ENCODE measurements around the gene EPHA5. TPM values are rescaled to one million over a fixed set of nuclear protein-coding genes. Genes with fewer than 3 reads are reported as not detected.

EPHA5 gene
- not detected in 2 replicates for total RNA-seq

DNA sequence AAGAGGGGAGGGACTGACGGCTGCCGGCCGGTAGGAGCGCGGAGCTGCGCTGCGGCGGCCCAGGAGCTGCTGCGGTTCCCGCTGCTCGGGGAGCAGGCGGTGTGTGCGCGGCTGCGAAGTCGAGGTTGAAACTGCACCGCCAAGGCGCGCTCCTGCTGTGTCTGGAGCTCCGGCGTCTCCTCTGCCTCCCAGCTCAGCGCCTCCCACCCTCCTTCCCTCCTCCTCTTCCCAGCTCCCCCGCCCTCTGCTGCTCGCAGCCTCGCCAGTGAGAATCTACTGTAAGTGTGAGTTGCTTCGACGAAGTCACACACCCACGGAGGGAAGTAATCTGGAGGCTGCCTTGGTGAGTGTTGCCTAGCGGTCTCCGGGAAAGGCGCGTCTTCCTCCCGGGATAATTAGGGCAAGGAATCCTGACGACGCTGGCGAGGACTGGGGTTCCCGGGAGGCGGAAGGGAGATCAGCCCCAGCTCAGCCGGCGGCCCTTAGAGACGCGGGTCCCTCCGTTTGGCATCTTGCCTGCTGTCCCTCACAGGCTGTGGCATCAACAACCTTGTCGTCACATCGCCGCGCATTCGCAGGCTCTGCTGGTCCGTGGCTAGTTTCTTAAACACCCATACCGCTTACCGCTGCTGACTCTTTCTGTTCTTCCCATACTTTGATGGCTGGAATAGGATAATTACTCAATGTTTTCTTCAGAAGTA, at the start of gene EPHA5:
Gene EPHA5 (minus strand): TSS at position 159 of the 701 bp plus-strand sequence. CDS start 747 bp downstream, outside the sequence.
- DNase-seq (ENCODE audit: low read depth, low spot score): no peak

DNA sequence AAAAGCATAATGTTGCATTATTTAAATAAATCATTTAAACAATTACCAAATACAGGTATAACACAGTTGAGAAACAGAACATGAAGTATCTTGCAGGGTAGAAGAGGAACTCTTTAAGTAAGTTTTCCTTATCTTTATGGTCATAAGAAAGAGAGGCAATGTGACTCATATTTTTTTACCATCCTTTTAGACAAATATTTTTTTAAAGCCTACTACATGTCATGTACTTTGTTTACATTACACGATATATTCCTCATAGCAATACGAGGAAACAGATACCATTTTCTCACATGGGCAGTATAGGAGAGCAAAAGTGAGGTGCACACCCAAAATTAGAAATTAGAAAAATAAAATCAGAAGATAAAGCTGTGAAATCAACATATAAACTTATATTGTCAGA, 49.3 kb upstream of the EPHA5 start:
- no peak for DNase-seq (ENCODE audit: low read depth, low spot score)

DNA sequence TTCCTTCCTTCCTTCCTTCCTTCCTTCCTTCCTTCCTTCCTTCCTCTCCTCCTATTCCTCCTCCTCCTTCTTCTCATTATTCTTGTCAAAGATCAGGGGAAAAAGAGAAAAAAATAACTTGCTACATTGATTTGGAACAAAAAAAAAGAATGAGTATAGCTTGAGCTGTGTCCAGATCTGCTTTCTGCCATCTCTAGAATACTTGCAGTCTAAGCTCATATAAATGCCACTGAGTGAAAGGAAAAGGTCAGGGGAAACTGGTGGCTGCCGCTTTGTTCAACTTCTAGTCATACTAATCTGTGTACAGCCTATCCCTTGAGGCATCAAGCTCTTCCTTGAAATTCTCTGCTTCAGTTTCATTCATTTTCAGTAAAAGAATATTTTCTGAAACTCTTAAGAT, 28.3 kb upstream of the EPHA5 start:
- DNase-seq (ENCODE audit: low read depth, low spot score): no peak

- no peak for DNase-seq (ENCODE audit: low read depth, low spot score)
These were observed 26.1 kb upstream of the EPHA5 start for GRCh38 chr4:65696436-65696835.

DNA sequence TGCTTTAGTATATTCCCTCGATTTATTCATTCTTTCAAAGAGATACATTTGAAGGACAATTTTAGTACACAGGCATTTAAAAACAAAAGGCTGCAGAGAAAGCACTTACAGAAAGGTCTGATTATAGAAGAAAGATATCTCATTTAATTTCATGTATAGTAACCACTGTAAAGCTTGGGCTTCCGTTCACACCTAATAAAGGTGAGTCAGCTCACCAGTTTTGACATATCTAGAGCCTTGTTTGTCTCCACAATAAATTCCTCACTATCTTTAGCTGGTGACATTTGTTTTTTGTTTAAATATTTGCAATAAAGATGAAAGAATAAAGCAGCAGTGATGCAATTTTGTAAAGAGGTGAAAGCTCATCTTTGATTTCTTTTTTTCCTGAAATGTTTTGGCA, 1.1 kb upstream of the EPHA5 start:
- no peak for DNase-seq (ENCODE audit: low read depth, low spot score)

DNA sequence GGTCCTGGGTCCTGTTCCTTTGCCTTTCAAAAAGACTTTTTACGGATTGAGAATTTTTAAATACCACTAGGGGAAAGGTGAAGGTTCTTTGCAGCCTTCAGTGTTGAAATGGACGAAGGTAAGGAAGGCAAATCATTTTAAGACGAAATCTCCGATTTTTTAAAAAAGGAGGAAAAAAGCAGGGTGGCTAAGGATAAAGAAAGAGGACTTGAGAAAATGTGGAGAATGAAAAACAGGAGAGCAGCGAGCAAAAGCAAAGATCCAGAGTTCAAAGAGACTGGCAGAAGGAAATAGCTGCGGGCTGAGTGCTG, 314 bp downstream of the EPHA5 start:
- DNase-seq (ENCODE audit: low read depth, low spot score): no peak

GRCh38 chr4:65669111-65670019, 924 bp downstream of the EPHA5 start:
- DNase-seq (ENCODE audit: low read depth, low spot score): no peak

DNA sequence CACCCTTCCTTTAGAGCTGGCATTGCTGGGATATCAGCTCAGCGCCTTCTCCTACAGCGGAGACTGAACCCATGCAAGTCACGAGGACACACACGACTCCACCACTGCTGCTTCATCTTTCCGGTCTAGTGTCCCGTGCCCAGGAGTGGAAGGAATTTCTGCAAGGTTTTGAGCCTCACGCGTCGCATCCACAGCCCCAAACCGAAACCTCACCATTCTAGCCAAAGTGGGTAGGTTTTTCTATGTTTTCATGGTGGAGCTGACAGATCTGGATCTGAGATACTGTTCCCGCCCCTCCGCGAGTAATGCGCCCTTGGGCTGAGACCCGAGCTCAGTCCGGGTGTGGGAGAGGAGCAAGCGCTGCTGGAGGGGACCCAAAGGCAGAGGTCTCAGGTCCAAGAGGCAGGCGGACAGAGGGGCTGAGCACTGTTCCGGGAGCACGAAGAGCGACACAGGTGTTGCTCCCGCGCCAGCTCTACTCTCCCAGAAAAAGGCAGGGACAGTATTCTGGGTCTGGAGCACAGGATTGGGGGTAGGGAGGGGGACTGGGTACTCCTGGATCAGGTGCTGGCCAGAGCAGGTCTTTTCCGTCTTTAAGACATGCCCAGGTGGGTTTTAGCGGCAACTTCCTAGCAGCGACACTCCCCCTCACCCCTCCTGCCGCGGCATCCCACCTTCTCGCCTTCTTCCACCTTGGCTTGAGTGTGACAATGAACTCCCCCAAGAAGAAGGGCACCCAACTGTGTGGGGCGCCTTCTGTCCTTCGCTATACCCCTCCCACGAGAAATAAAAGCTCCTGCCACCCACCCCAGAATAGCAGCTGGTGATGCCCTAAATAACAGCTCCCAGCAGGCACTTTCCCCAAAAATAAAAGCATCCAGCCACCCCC, 1.8 kb downstream of the EPHA5 start:
- no peak for DNase-seq (ENCODE audit: low read depth, low spot score)

GRCh38 chr4:65667506-65668041, 2.7 kb downstream of the EPHA5 start:
- no peak for DNase-seq (ENCODE audit: low read depth, low spot score)

DNA sequence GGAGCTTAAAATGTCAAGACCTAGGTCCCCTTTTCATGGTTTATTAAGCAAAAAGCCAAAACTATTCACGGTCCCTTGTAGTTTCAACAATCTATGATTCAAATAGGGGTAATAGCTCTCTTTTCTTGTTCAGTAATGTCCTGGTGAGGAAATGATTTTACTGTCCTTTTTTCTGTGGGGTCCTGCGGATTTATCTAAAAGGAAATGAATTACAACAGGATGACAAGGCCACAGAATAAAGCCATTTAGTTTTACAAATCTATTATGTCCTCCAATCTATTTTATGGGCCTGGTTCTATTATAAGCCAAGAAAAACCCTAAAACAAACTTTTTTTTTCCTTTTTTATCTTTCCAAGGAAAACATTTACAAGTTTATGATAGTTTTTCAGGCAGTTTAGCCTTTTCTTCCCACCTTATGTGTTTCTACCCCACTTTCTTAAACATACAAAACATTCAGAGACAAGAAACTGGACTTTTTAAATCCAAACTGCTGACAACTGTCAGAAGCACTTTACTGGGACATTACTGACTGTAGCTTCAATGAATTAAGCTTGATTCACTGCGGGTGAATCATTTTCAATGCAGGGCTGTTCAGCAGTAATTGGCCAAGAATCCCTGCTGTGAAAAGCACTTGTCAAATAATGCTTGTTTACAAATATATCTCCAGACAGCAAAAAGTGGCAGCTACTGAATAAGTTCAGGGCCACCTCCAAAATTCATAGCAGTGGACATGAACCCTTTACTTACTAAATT, 4.3 kb downstream of the EPHA5 start:
- no peak for DNase-seq (ENCODE audit: low read depth, low spot score)

GRCh38 chr4:65661471-65661870, 8.8 kb downstream of the EPHA5 start:
- no peak for DNase-seq (ENCODE audit: low read depth, low spot score)

DNA sequence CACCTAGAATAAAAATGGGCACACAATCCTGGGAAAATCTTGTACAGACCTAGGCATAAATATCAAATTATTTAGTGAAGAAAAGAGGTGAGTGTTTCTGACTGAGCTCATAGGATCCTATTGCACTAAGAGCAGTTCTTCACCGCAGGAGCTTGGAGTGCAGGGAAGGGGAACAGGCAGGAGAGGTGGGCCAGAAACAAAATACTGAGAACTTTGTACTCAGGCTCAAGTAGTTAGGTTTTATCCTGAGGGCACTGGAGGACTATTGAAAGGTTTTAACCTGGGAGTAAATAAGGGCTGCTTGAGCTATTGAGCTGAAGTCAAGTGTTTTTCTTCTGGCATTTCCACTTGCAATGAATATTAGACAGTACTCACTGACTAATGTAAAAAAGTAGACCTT, 12.2 kb downstream of the EPHA5 start:
- DNase-seq (ENCODE audit: low read depth, low spot score): no peak

- DNase-seq (ENCODE audit: low read depth, low spot score): no peak
These were observed 14.3 kb downstream of the EPHA5 start for GRCh38 chr4:65656008-65656407.

- DNase-seq (ENCODE audit: low read depth, low spot score): no peak
These were observed 15.3 kb downstream of the EPHA5 start for GRCh38 chr4:65654976-65655375.

DNA sequence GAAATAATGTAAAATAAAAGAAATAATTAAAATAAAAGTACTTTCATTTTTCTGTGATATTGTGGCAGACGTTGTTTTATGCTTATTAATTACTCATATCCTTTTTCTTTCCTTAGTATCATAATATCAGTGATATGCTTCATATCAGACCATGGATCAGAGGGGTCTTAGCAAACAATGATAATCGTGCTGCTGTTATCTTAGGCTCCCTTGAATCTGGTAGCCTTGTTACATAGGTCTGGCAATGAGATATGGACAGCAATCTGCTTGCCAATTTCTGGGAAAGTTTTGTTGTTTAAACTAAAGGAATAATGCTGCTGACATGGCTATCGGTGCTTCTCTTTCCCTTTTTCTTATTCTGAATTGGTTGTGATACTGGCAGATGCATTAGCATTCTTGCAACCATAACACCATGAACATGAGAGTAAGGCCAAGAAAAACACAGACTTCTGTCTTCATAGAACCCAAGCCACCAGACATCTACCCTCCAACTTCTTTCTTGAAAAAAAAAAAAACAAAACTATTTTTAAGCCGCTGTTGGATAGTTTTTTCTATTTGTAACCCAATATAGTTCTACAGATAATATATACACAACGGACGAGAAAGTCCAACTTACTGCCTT, 16.4 kb downstream of the EPHA5 start:
- no peak for DNase-seq (ENCODE audit: low read depth, low spot score)

GRCh38 chr4:65651751-65652150, 18.5 kb downstream of the EPHA5 start:
- no peak for DNase-seq (ENCODE audit: low read depth, low spot score)

DNA sequence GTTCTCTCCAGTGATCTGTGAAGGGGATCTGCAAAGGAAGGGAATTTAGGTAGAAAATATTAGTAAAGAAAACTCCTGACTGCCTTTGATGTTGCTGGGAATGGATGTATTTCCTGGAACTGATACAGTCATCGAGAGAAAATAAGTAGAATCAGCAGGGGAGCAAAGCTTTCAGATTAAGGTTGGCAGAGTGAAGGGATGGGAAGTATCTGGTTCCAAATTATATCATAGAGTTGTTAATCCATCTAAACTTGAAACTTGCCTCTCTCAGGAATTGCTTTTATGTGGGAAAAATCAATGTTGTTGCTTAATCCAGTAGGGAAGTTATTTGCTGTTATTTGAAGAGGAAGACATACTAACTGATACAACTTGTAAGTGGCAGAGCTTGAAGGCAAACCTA, 19.3 kb downstream of the EPHA5 start:
- no peak for DNase-seq (ENCODE audit: low read depth, low spot score)

DNA sequence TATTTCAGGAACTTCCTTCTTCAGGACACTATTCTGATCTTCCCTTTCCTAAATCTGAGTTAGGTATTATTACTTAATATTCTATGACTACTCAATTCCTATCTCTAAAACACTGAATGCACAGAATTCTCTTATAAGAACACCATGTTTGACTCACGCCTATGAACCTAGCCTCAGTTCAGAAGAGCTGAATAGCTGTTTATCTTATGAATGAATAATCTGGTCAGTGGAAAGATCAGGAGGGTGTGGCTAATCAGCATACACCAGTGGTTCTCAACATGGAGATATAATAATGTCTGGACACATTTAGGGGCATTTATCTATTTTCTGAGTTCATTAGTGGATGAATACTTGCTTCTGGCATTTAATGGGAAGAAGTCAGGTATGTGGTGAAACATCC, 24.2 kb downstream of the EPHA5 start:
- DNase-seq (ENCODE audit: low read depth, low spot score): no peak

GRCh38 chr4:65645185-65645584, 25.1 kb downstream of the EPHA5 start:
- no peak for DNase-seq (ENCODE audit: low read depth, low spot score)

GRCh38 chr4:65635051-65635821, 35.1 kb downstream of the EPHA5 start:
- DNase-seq (ENCODE audit: low read depth, low spot score): no peak
